Lung microvascular endothelial cell (primary cell): ENCODE results near the gene RPLP1. TPM values are rescaled to one million over a fixed set of nuclear protein-coding genes. Genes with fewer than 3 reads are reported as not detected.

Experiments used
- DNase-seq, 2 donors: peaks; one replicate each; pipeline versions ENCODE4 v3.0.0 to v3.0.0-alpha.2; 2010; ENCODE audit warnings: low read depth in 2 of 2
- total RNA-seq: library from RNA; depleted of rRNA; stranded (reverse); fragments of >200 nt; gene quantifications from 2 replicates; pipeline ENCODE4 v1.2.1, GENCODE V29; 2014

Gene RPLP1
- total RNA-seq, 1 donor from 2014 or later = 66.7 TPM

DNA sequence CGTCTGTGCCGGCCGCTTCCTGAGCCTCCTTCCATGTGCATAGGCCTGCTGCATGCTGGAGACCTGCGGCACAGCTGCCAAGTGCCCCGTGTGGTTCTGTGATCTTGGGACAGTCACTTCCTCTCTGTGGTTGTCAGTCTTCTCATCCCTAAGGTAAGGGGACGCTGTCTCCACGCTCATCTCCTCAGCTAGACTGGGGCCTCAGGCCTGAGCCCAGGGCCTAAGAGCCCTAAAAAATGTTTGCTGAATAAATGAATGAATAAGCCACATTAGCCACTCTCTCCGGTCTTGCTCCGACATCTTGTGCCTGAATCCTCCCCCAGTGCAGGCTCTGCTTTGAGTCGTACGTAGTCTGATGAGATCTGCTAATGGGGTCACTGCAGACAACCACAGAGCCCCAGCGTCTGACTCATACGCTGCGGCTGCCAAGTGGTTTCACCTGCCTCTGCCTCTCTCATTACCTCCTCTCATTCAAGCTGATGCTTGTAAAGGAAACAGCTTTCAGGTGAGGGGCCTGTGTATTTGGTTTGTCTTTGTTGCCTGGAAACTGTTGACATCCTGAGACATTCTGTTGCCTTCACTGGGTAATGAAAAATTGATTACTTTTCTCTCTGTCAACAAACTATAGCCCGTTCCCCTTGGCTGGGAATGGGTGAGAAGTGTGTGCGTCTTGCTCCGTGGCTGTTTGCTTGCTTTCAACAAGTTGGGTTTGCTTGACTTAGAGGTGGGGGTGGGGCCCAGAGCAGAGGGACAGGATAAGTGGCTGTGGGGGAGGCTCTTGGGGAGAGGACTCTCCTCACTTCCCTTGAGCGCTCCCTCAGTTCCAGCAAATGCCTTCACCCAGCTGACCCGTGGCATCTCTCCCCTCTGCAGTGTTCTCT, 15.9 kb downstream of the RPLP1 start:
- DNase-seq = peak in 1 of 2 donors; percentile 74

DNA sequence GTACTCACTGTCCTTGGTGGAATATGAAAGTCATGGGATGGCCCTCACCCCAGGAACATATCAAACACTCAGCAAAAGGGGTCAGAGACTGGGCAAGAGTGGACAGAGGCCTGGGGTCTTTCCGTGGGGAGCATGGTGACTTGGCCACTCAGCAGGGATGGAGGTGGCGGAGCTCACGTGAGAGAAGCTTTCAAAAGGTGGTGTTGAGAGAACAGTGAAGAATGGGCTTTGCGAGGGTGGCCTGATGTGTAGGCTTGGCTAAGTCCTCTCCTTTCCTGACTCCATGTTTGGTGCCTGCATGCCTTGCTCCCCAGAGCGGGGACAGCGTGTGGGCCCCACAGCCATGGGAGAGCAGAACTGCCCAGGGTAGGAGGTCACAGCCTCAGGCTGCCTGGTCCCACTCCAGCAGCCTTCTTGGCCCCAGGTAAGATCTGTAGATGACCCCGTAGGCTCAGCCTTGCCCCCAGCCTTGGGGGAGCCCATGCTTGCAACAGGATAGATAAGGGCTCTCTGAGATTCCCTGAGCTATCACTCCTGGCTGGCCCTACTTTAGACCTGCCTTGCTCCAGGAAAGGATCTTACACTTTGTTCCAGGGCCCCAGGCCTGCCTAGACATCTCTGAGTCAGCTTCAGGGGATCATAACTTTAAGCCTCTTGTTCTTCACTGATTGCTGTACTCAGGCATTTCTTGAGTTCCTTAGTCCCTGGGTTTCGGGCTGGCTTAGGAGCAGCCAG, 17.0 kb downstream of the RPLP1 start:
- no peak for DNase-seq

DNA sequence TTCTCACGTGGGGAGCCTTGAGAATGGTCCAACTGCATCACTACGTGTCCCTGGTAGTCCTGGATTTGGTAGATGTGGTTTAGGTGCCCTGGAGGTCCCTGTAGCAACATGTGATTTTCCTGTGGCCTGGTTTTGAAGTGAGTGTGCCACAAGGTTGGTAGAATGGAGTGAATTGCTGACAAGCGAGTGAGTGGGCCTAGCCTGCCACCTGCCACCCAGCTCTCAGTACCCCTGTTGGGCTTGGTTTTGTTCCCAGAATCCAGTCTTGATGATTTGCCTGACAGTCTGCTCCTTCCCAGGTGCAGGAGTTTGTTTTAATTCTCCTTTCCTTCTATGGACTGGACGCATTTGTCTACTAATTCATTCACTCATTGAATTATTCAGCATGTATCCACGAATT, 19.4 kb downstream of the RPLP1 start:
- DNase-seq = no peak

DNA sequence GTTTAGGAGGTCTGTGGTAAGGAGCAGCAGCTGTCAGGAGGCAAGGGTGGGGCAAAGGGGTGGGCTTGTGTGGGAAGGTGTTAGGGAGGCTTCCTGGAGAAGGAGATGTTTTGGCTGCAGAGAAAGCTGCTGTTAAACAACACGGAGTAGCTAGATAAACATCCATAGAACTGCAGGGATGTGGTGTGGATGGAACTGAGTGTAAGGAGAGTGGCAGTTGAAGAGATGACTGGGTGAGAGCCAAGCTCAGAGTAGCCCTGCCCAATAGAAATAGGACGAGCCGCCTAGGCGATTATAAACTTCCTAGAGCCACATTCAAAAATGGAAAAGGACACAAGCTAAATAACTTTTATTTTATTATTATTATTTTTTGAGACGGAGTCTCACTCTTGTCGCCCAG, 19.9 kb downstream of the RPLP1 start:
- no peak for DNase-seq

DNA sequence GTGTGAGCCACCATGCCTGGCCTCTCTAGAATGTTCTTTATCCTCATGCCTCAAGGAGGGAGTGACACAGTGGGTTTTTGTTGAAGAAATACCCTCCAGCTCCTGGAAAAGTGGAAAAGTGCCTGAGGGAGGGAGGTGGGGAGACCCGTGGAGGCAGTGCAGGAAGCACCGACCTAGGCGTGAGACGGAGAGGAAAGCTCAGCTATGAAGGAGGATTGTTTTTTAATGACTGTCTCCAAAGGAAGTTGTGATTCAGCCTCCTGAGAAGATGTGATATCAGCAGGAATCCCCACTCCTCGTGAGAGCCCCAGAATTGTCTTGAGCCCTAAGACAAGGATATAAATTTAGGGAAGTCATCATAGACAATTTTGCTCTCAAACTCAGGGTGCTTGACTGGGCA, 21.7 kb downstream of the RPLP1 start:
- peak in 1 of 2 donors; percentile 84 for DNase-seq

DNA sequence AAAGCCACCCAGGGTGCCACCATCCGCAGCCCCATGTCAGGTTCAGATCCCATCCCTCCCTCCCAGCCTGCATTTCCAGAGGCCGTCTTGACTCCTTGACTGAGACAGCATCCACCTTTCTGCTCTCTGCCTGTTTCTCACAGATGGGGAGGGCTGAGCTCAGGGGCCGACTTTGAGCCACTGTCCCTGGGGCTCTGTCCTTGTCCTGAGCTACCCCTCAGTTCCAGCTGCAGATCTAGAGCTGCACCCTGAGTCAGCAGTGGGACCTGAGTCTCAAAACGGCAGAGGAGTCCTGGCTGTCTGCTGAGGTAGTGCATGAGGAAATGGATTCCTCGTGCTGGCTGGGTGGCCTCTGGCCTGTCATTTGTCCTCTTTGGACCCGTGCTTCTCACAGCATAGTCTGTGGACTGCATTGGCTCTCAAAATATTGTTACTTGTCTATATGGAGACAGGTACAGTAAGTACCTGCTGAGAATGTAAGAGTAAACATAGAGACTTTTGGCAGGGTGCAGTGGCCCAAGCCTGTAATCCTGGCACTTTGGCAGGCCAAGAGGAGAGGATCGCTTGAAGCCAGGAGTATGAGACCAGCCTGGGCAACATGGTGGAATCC, 22.3 kb downstream of the RPLP1 start:
- DNase-seq = peak in 1 of 2 donors; percentile 53

DNA sequence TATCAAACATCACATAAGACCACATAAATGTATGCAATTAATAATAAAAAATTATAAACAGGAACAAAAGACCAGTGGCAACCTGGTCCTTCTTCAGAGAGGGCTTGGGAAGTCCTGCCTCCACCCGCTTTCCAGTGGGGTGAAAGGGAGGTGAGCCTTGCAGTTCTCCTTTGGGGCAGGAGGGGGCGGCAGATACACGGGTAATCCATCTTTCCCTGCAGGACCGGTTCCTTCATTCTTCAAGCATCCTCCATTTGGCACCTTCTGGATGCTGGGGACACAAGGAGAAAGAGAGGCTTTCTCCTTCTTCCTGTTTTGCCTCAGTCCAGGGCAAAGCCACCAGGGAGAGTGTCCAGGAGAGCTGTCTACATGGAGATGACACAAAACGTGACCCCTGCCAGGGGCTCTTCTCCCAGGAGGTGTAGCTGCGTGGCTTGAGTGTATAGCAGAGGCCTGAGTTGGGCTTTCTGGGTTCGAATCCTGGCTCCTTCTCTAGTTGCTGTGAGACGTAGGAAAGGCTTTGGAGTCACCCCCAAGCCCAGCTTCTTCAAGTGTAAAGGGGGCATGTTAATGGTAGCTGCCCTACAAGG, 23.2 kb downstream of the RPLP1 start:
- peak; percentile 66 to 76 for DNase-seq

DNA sequence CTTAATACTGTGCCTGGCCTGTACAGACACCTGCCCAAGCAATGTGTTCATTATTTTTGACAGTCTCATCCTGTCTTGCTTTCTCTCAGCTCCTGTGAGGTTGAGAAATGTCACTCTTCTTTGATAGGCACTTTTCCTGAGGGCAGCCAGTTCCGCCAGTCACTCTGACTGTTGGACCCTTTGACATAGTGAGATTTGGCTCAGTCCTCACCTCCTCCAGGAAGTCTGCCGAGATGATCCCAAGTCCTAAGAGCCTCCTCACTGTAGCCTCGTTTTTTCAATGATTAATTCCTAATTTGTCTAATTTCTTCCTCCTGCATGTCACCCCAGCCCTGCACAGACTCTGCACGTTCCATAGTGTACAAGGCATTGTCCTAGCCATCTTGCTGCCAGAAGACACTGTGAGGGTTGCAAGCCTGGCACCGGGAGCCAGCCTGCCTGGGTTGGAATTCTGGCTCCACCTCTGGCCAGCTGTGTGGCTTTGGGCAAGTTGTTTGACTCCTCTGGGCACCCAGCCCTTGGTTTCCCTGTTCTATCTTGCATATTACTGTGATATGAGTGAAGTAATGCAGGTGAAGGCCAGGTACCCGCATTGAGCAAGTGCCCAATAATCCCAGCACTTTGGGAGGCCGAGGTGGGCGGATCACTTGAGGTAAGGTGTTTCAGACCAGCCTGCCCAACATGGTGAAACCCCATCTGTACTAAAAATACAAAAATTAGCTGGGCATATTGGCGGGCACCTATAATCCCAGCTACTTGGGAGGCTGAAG, 24.3 kb downstream of the RPLP1 start:
- no peak for DNase-seq

DNA sequence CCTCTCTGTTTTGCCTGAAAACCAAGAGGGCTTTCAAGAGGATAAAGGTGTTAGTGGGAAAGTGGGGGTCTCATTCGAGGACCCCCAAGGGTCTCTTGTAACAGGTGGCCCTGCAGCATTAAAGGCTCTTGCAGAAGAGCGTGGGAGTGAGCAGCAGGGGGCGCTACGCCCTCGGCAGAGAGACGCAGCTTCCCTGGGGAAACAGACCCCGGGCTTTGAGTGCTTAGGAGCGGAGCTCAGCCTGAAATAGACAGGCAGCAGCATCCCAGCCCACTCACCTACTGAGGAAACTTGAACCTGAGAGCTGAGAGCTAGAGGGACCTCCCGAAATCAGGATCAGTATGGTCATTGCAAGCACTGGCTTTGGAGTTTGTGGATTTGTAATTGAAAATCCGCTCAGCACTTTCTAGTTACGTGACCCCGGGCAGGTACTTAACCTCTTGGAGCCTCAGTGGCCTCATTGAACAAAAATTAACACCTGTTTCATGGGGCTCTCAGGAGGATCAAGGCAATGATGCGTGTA, 25.7 kb downstream of the RPLP1 start:
- DNase-seq = peak; percentile 66 to 76

DNA sequence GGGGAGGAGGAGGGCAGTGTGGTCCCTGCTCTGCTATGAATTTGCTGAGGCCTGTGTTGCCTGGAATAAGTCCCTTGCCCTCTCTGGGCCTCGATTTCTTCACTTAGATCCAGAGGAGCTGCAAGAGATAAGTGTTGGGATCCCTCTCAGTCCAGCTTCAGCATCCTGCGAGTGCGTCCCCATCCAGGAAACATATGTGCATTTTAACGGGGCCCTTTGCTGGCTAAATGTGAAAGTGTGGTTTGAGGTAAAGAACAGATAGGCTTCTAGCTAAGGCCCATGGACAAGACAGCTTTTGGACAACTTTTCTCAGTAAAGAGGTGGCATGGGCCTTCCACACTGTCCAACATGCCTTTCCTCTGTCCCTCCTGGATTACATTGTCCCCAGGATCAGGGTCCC, 26.5 kb downstream of the RPLP1 start:
- DNase-seq = no peak

DNA sequence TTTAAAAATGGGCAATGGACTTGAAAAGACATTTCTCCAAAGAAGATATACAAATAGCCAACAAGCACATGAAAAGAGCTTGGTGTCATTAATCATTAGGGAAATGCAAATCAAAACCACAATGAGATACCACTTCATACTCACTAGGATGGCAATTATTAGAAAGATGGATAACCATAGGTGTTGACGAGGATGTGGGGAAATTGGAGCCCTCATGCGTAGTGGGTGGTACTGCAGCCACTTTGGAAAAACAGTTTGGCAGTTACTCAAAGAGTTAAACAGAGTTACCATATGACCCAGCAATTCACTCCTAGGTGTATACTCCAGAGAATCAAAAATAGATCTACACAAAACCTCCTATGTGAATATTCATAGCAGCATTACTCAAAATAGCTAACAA, 27.4 kb downstream of the RPLP1 start:
- DNase-seq = no peak

DNA sequence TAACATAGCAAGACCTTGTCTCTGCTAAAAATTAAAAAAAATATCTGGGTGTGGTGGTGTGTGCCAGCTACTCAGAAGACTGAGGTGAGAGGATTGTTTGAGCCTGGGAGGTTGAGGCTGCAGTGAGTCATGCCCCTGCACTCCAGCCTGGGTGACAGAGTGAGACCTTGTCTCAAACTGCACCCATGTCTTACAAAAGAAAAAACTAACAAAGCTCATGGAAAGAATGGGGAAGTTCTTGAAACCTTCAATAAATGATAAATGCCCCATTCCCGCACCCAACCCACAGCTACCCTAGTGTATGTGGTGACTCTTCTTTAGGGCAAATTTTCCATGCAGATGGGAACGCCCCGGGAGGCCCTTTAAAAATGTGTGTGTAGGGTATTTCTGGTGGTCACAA, 28.3 kb downstream of the RPLP1 start:
- no peak for DNase-seq

DNA sequence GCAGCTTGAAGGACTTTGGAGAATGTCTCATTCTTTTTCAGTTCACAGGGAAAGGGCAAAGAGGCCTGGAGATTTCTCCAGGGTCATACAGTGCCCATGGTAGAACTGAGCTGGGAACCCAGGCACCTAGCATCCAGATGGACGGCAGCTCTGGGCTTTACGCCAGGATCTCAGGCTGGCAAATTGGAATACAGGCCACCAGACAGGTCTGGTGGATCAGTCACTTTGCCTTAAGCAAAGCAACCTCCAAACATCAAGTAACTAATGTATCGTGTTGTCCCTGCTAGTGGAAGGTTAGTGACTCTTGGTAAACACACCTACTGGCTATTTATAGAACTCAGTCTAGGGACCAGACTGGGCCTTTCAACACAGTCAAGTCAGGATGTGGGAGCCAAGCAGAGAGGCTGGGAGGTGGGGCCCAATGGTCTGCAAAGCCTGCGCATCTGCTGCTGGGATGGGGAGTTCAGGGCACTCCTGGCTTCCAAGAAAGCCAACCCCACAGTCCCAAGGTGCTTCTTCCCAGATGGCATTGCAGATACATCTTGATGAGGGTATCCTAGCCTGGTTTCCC, 30.2 kb downstream of the RPLP1 start:
- DNase-seq = no peak

DNA sequence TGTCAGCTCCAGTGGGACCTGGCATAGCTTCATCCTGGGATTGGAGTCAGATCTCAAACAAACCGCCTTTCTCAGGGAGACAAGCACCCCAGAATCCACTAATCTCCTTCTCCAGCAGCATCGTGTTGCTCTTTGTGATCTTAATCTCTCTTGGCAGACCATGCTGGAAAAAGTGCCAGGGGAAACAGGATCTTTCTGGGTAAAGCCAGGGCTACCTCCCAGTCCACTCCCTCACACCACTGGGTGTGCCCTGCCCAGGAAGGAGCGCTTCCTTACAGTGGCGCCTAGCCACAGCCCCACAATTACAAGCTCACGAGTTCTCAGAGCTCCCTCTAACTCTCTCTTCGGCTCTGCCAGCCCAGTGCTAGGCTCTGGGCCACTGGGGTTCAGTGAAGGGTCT, 32.2 kb downstream of the RPLP1 start:
- DNase-seq = no peak

DNA sequence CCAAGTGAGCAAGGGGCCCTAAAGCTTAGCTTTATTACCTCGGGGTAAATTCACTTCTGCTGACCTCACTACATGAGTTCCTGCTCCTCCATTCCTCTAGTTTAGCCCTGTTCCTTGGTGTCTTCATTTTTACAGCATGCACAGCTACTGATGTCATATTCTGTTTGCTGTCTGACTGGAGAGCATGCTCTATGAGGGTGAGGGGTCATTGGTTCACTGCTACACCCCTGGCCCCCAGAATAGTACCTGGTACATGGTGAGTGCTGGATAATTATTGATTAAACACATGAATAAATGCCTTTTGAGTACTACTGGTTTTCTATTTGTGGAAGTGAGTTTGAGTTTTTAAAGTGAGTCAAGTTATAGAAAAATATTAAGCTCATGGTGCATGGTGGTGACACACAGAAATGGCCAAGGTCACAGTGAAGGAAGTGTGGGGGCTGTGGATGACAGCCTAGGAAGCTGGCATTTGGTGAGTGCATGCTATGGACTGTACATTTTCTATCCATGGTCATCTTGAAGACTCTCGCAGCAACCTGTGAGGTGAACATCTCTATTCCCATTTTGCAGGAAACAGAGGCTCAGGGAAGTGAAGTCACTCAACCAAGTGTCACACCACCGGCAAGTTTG, 34.0 kb downstream of the RPLP1 start:
- DNase-seq = no peak

DNA sequence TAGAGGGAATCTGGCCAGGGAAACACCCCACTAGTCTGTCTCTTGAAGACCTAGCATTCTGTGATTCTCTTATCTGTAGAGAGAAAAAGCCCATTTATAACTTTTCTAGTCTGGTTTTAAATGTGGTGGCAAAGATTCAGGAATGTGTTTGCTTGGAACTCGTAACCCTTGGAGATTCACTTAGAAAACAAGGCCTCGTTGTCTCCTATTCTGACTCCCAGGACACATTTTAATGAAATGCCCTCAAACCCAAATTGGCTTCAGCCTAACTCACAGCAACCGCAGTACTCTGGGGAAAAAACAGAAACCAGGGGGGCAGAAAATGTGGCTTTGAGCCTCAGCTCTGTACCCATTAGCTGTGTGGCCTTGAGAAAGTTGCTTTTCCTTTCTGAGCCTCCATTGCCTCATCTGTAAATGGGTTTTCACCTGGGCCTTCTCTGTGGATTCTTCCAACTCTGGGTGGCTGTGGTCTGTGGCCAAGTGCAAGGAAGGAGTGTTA, 36.5 kb downstream of the RPLP1 start:
- no peak for DNase-seq

DNA sequence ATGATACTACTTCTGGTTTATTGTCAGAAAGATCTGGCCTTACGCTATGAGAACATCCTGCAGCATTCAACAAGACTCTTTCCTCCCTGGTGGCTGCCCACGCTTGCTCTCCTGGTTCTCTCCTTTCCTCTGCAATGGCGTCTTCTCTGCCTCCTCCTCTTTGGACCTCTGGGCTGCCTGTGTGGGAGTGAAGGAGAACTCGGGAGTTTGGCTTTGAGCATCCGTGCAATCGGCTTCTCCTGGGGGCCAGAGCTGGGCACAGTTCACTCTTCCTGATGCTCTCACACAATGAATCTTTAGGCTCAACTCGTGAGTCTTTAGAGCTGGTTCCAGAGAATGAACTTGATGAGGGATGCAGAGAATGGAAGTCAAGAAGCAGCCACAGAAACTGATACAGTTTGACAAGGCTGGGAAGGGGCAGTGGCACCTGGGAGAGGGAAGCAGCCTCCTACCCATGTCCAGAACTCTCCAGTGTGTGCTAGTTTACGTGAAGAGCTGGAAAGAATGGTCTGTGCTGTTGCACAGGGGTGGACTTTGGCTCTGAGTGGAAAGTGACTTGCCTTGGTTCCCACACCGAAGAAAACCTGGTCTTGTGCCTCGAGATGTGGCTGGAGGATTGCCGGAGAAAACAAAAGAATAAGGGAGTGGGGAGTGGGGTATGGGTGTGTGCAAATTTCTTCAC, 37.9 kb downstream of the RPLP1 start:
- no peak for DNase-seq

DNA sequence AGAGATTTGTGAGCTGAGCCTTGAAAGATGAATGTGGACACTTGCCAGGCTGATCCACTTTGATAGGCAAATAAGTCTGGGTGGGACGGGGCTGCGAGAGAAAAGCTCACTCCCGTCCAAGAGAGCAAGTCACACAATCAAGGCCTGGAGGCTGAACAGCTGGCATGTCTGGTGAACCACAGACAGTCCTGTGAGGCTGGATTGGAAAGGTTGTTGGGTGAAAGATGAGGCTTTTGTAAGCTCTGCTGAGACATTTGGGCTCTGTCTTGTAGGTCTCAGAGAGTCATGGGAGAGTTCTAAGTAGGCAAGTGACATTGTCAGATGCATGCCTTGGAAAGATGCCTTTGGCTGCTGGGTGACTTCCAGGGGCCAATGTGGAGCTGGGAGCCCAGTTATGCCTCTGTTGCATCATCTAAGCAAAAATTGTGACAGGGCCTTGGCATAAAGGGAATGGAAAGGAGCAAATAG, 38.5 kb downstream of the RPLP1 start:
- no peak for DNase-seq

DNA sequence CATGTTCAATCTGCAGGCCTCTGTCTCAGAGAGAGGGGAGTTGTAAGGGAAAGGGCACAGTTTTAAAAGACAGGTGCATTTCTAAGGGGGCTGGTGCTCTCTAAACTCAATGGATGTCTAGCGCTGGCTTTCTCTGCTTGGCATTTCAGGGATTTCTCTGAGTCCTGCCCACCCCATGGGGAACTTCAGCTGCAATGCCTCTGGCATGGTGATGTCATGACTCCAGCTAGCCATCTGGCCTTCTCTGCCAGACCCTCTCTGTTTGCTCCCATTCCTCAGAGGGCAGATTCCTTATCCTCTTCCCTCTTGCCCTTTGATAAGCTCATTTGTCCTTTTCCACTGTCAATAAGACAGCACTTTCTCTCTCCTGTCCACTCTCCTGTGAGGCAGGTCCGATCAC, 40.8 kb downstream of the RPLP1 start:
- DNase-seq = no peak
